OCI-LY1 (cell line): ENCODE data around the gene PSME1.
"Not testable (repeated sequence)": the region's sequence is repeated elsewhere in the genome, so short reads cannot be mapped to it uniquely, and the experiment has no call there.

Experiments
- H2AFZ ChIP-seq: fragments of 200-600 bp; sonication (generic), shearing (Covaris generic); 2 replicates; pipeline ENCODE4 v1.6.0; 2014; ENCODE audit warnings: antibody characterized with exemption, mild to moderate bottlenecking, low read length
- H3F3A ChIP-seq: fragments of 200-600 bp; sonication (generic), shearing (Covaris generic); 2 replicates; pipeline ENCODE4 v1.6.0; 2014; ENCODE audit warnings: mild to moderate bottlenecking, antibody characterized with exemption, low read length, moderate library complexity; ENCODE audit not compliant: insufficient read depth
- H3K27ac ChIP-seq: fragments of 200-600 bp; sonication (generic); 2 replicates; pipeline ENCODE4 v1.5.1; 2014; ENCODE audit warnings: low read length, mixed run types, mild to moderate bottlenecking, low read depth; ENCODE audit not compliant: poor library complexity, severe bottlenecking
- H3K27me3 ChIP-seq: fragments of 200-600 bp; sonication (generic); 2 replicates; pipeline ENCODE4 v1.6.0; 2014; ENCODE audit warnings: antibody characterized with exemption, mild to moderate bottlenecking, low read length, moderate library complexity; ENCODE audit not compliant: insufficient read depth
- H3K36me3 ChIP-seq: fragments of 200-600 bp; sonication (generic); 2 replicates; pipeline ENCODE4 v1.6.1; 2014; ENCODE audit warnings: mild to moderate bottlenecking, antibody characterized with exemption, low read length, moderate library complexity, mixed read lengths; ENCODE audit not compliant: insufficient read depth
- H3K4me1 ChIP-seq: fragments of 200-600 bp; sonication (generic); 2 replicates; pipeline ENCODE4 v1.5.1; 2014; ENCODE audit warnings: mild to moderate bottlenecking, low read length, moderate library complexity; ENCODE audit not compliant: insufficient read depth, severe bottlenecking
- H3K4me2 ChIP-seq: fragments of 200-600 bp; sonication (generic), shearing (Covaris generic); 2 replicates; pipeline ENCODE4 v1.6.1; 2014; ENCODE audit warnings: low read length
- H3K4me3 ChIP-seq: fragments of 200-600 bp; sonication (generic); 2 replicates; pipeline ENCODE4 v1.5.1; 2014; ENCODE audit warnings: low read length, low read depth, mild to moderate bottlenecking, mixed read lengths; ENCODE audit not compliant: poor library complexity, severe bottlenecking
- H3K79me2 ChIP-seq: fragments of 200-600 bp; shearing (Covaris generic); 2 replicates; pipeline ENCODE4 v1.6.1; 2016; ENCODE audit warnings: mixed run types, low read length, mixed read lengths; ENCODE audit not compliant: insufficient read depth
- H3K9ac ChIP-seq: fragments of 200-600 bp; sonication (generic), shearing (Covaris generic); 2 replicates; pipeline ENCODE4 v1.6.1; 2014; ENCODE audit warnings: mild to moderate bottlenecking, low read length, mixed read lengths
- H3K9me2 ChIP-seq: fragments of 200-600 bp; sonication (generic), shearing (Covaris generic); 2 replicates; pipeline ENCODE4 v1.6.1; 2014; ENCODE audit warnings: low read depth, mild to moderate bottlenecking, low read length, mixed read lengths
- H3K9me3 ChIP-seq: fragments of 200-600 bp; shearing (Covaris generic); 2 replicates; pipeline ENCODE4 v1.6.1; 2014; ENCODE audit warnings: low read length, mixed read lengths
- H4K20me1 ChIP-seq: fragments of 200-600 bp; sonication (generic), shearing (Covaris generic); 2 replicates; pipeline ENCODE4 v1.6.0; 2016; ENCODE audit warnings: mild to moderate bottlenecking, low read length; ENCODE audit not compliant: insufficient read depth
- EZH2 ChIP-seq: fragments of 200-600 bp; sonication (generic), shearing (Covaris generic); IDR thresholded peaks from 2 replicates; pipeline ENCODE4 v1.8.0; 2017; ENCODE audit warnings: borderline replicate concordance, mixed run types, mild to moderate bottlenecking, antibody characterized with exemption, low read length, moderate library complexity, mixed read lengths
- TF ChIP-seq, protein P1 (sequence below): fragments of 200-600 bp; sonication (generic), shearing (Covaris generic); IDR thresholded peaks from 2 replicates; pipeline ENCODE4 v1.5.1; 2017; ENCODE audit warnings: mild to moderate bottlenecking, antibody characterized with exemption, low read length, moderate library complexity, mixed read lengths

PSME1 gene

DNA sequence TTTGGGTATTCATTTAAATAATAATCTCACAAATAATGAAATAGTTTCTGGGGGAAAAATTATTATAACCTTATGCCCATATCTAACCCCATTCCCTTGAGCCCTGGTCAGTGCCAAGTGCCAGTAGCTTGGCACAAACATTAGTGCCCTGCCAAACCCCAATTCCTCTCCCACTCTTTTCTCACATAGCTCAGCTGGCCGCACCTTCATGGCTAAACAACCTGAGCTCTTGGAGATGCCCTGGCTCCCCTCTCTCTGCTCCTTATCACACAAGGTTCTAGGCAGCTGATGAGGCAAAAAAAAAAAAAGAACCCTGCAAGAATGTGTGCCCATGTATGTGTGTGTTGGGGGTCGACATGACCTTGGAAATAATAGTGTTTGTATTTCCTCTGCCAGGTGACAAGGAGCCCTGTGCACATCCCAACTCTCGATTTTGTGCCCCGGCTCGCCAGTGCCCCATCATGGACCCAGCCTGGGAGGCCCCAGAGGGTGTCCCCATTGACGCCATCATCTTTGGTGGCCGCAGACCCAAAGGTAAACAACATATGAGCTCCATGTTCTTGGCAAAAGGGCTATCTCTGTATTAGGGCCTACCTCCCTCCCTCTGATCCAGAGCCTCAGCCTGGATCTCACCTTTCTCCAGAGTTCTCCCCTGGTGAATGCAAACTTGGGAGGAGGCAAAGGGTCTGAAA, 33.5 kb upstream of the PSME1 start:
- H3K27ac ChIP-seq = no peak overlapping the region
- no peaks in the 10 kb centered on the region for H3K9me3 ChIP-seq
- H3K9ac ChIP-seq = no peak overlapping the region
- H2AFZ ChIP-seq = no peak overlapping the region
- H3F3A ChIP-seq = no peaks in the 10 kb centered on the region; the same call in 1 of the 2 replicates
- H4K20me1 ChIP-seq = no peaks in the 10 kb centered on the region
- H3K4me3 ChIP-seq = no peak overlapping the region
- no peaks in the 10 kb centered on the region for H3K79me2 ChIP-seq
- no peaks in the 10 kb centered on the region for H3K27me3 ChIP-seq
- peaks cover 34% of the 10 kb centered on the region for H3K36me3 ChIP-seq
- H3K4me1 ChIP-seq = no peaks in the 10 kb centered on the region
- H3K9me2 ChIP-seq = no peaks in the 10 kb centered on the region
- TF ChIP-seq, protein P1, sequence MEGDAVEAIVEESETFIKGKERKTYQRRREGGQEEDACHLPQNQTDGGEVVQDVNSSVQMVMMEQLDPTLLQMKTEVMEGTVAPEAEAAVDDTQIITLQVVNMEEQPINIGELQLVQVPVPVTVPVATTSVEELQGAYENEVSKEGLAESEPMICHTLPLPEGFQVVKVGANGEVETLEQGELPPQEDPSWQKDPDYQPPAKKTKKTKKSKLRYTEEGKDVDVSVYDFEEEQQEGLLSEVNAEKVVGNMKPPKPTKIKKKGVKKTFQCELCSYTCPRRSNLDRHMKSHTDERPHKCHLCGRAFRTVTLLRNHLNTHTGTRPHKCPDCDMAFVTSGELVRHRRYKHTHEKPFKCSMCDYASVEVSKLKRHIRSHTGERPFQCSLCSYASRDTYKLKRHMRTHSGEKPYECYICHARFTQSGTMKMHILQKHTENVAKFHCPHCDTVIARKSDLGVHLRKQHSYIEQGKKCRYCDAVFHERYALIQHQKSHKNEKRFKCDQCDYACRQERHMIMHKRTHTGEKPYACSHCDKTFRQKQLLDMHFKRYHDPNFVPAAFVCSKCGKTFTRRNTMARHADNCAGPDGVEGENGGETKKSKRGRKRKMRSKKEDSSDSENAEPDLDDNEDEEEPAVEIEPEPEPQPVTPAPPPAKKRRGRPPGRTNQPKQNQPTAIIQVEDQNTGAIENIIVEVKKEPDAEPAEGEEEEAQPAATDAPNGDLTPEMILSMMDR = no peak
- no peak for TF ChIP-seq EZH2
- H3K4me2 ChIP-seq = no peak overlapping the region

DNA sequence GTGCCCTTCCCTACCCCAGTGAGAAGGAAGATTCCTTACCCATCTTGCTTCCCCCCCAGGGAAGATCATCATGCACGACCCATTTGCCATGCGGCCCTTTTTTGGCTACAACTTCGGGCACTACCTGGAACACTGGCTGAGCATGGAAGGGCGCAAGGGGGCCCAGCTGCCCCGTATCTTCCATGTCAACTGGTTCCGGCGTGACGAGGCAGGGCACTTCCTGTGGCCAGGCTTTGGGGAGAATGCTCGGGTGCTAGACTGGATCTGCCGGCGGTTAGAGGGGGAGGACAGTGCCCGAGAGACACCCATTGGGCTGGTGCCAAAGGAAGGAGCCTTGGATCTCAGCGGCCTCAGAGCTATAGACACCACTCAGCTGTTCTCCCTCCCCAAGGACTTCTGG, 32.5 kb upstream of the PSME1 start:
- H3K27me3 ChIP-seq = no peaks in the 10 kb centered on the region
- H3K27ac ChIP-seq = no peak overlapping the region
- no peak overlapping the region for H3K4me3 ChIP-seq
- H4K20me1 ChIP-seq = no peaks in the 10 kb centered on the region
- H3K9me3 ChIP-seq = no peaks in the 10 kb centered on the region
- H2AFZ ChIP-seq = no peak overlapping the region
- no peaks in the 10 kb centered on the region for H3K79me2 ChIP-seq
- H3K4me1 ChIP-seq = peaks cover under 1% of the 10 kb centered on the region
- H3K9me2 ChIP-seq = no peaks in the 10 kb centered on the region
- H3K36me3 ChIP-seq = peaks cover 34% of the 10 kb centered on the region
- TF ChIP-seq EZH2 = no peak
- TF ChIP-seq, protein P1 = no peak
- H3K9ac ChIP-seq = no peak overlapping the region
- no peaks in the 10 kb centered on the region; the same call in 1 of the 2 replicates for H3F3A ChIP-seq
- no peak overlapping the region for H3K4me2 ChIP-seq

DNA sequence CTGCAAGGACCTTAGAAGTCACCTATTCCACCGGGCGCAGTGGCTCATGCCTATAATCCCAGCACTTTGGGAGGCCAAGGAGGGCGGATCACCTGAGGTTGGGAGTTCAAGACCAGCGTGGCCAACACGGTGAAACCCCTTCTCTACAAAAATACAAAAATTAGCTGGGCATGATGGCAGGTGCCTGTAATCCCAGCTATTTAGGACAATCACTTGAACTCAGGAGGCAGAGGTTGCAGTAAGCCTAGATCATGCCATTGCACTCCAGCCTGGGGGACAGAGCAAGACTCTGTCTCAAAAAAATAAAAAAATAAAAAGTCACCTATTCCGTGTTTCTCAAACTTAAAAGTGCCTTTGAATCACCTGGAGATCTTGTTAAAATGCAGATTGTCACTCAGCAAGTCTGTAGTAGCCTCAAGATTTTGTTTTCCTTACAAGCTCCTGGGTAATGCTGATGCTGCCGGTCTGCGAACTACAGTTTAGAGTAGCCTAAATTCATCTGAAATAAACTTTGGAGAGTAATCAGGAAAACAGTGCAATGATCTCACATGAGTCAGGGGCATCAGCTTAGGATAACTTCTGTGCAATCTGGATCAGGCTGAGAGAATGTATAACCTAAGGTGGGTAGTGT, 30.3 kb upstream of the PSME1 start:
- not testable (repeated sequence) for H3K4me1 ChIP-seq, H3K4me2 ChIP-seq, H3K9me3 ChIP-seq, H2AFZ ChIP-seq, H3K79me2 ChIP-seq, H3K9me2 ChIP-seq, H3K4me3 ChIP-seq, H4K20me1 ChIP-seq, H3K27ac ChIP-seq, H3K27me3 ChIP-seq, H3K9ac ChIP-seq, H3F3A ChIP-seq
- peaks cover 22% of the 10 kb centered on the region for H3K36me3 ChIP-seq
